ENCODE measurements around the gene ZNF613.
"Not testable (repeated sequence)": the region's sequence is repeated elsewhere in the genome, so short reads cannot be mapped to it uniquely, and the experiment has no call there.

DNA sequence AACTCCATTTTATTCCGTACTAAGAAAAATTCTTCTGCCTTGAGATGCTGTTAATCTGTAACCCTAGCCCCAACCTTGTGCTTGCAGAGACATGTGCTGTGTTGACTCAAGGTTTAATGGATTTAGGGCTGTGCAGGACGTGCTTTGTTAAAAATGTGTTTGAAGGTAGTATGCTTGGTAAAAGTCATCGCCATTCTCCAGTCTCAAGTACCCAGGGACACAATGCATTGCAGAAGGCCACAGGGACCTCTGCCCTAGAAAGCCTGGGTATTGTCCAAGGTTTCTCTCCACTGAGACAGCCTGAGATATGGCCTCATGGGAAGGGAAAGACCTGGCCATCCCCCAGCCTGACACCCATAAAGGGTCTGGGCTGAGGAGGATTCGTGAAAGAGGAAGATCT is 30.6 kb downstream of the ZNF613 start:
- TF ChIP-seq, protein P1, sequence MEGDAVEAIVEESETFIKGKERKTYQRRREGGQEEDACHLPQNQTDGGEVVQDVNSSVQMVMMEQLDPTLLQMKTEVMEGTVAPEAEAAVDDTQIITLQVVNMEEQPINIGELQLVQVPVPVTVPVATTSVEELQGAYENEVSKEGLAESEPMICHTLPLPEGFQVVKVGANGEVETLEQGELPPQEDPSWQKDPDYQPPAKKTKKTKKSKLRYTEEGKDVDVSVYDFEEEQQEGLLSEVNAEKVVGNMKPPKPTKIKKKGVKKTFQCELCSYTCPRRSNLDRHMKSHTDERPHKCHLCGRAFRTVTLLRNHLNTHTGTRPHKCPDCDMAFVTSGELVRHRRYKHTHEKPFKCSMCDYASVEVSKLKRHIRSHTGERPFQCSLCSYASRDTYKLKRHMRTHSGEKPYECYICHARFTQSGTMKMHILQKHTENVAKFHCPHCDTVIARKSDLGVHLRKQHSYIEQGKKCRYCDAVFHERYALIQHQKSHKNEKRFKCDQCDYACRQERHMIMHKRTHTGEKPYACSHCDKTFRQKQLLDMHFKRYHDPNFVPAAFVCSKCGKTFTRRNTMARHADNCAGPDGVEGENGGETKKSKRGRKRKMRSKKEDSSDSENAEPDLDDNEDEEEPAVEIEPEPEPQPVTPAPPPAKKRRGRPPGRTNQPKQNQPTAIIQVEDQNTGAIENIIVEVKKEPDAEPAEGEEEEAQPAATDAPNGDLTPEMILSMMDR (IDR thresholded peaks at IDR 0.05; ENCODE audit: low read depth, low read length, poor library complexity, severe bottlenecking) = not testable (repeated sequence)
- not testable (repeated sequence) for TF ChIP-seq EZH2phosphoT487 (IDR thresholded peaks at IDR 0.05; ENCODE audit: borderline replicate concordance, low read length)

Data from DOHH2 (cell line).